K562 (cell line): ENCODE data around the gene FLII. TPM values are rescaled to one million over a fixed set of nuclear protein-coding genes. Genes with fewer than 3 reads are reported as not detected.

Experiments
- ATAC-seq: fragments of 200-7000 bp; cut with Tn5 transposase; 3 replicates; pipeline ENCODE4 v1.9.1; 2020; ENCODE audit warnings: moderate library complexity
- BruUV-seq: library from RNA; stranded (reverse); fragments of 400-500 nt; replicated peaks from 2 replicates; lab custom pipeline; 2021; lab: Mats Ljungman, UMichigan
- CTCF ChIA-PET: fragments of 300-600 bp; formaldehyde crosslinking; extraction: SDS; loops from one replicate; lab custom pipeline; 2021; ENCODE audit warnings: low intra/inter-chr PET ratio; lab: Yijun Ruan, JAX
- POLR2A ChIA-PET: fragments of 300-600, 350-650 bp; sonication (Branson Sonifier 250); formaldehyde crosslinking; extraction: SDS; loops from one replicate; lab custom pipeline; 2021; ENCODE audit warnings: antibody characterized with exemption, inconsistent platforms; lab: Yijun Ruan, JAX
- DNase-seq, 4 experiments: peaks; one replicate each; pipeline versions ENCODE4 v3.0.0 to v3.0.0-alpha.2; 2011 to 2018; ENCODE audit warnings: low spot score in 3 of 4, mixed read lengths in 3 of 4; ENCODE audit errors: extremely low read depth in 1 of 4
- FAIRE-seq: peaks from 2 replicates; lab custom pipeline; 2011; peaks lifted over from hg19 to GRCh38; lab: Jason Lieb, UNC
- H2AFZ ChIP-seq: 2 replicates; pipeline ENCODE4 v1.6.0; 2011; ENCODE audit warnings: low read depth, low read length, control low read depth, inconsistent platforms
- H3K27ac ChIP-seq: fragments of 200-600 bp; 3 replicates; pipeline ENCODE4 v1.8.0; 2011; ENCODE audit warnings: low read depth, mild to moderate bottlenecking, control low read depth, inconsistent platforms, low read length, moderate library complexity, mixed read lengths; ENCODE audit errors: extremely low read depth
- H3K27me3 ChIP-seq, 2 experiments: fragments of 300-600 bp in 1 of 2; 2 replicates in 1 of 2; 3 replicates in 1 of 2; pipeline versions ENCODE4 v1.6.0 to v1.8.0; 2011; ENCODE audit warnings: inconsistent platforms in 2 of 2, low read length in 2 of 2, mild to moderate bottlenecking in 1 of 2, mixed read lengths in 1 of 2, moderate library complexity in 1 of 2; ENCODE audit not compliant: control insufficient read depth in 2 of 2, insufficient read depth in 2 of 2
- H3K36me3 ChIP-seq: fragments of 300-600 bp; 3 replicates; pipeline ENCODE4 v1.8.0; 2011; ENCODE audit warnings: mild to moderate bottlenecking, low read length, inconsistent platforms; ENCODE audit not compliant: control insufficient read depth, insufficient read depth
- H3K4me1 ChIP-seq, 2 experiments: fragments of 200-600 bp in 1 of 2; replicated peaks in 1 of 2; 2 replicates in 1 of 2; 3 replicates in 1 of 2; pipeline versions ENCODE4 v1.5.1 to v1.8.0; 2011; ENCODE audit warnings: inconsistent platforms in 2 of 2, low read length in 2 of 2, mild to moderate bottlenecking in 1 of 2, mixed read lengths in 1 of 2, moderate library complexity in 1 of 2; ENCODE audit not compliant: control insufficient read depth in 2 of 2, insufficient read depth in 2 of 2
- H3K4me2 ChIP-seq: 2 replicates; pipeline ENCODE4 v1.6.1; 2011; ENCODE audit warnings: low read length, control low read depth, inconsistent platforms, mixed read lengths; ENCODE audit not compliant: insufficient read depth
- H3K4me3 ChIP-seq: fragments of 200-600 bp; sonication (generic), shearing (Covaris generic); 2 replicates; pipeline ENCODE4 v1.5.1; 2016; ENCODE audit warnings: control low read depth, inconsistent platforms
- H3K79me2 ChIP-seq: fragments of 200-600 bp; 3 replicates; pipeline ENCODE4 v1.8.0; 2011; ENCODE audit warnings: low read length, inconsistent platforms; ENCODE audit not compliant: control insufficient read depth, insufficient read depth
- H3K9ac ChIP-seq, 2 experiments: 2 replicates each; pipeline versions ENCODE4 v1.6.0 to v1.6.1; 2011; ENCODE audit warnings: low read depth in 2 of 2, low read length in 2 of 2, control low read depth in 1 of 2, inconsistent platforms in 1 of 2, mild to moderate bottlenecking in 1 of 2, mixed read lengths in 1 of 2; ENCODE audit not compliant: insufficient read depth in 1 of 2
- H3K9me1 ChIP-seq: one replicate; pipeline ENCODE4 v1.6.0; 2011; ENCODE audit warnings: inconsistent platforms, mild to moderate bottlenecking, low read length, moderate library complexity; ENCODE audit not compliant: control insufficient read depth, insufficient read depth
- H3K9me3 ChIP-seq: replicated peaks from 2 replicates; pipeline ENCODE4 v1.5.1; 2011; ENCODE audit warnings: low read depth, low read length, inconsistent platforms; ENCODE audit not compliant: control insufficient read depth, insufficient read depth
- H4K20me1 ChIP-seq: replicated peaks from 2 replicates; pipeline ENCODE4 v1.6.1; 2011; ENCODE audit warnings: low read length, inconsistent platforms, mixed read lengths; ENCODE audit not compliant: control insufficient read depth, insufficient read depth
- CREB5 ChIP-seq: fragments of 250-450 bp; sonication (Bioruptor Pico); IDR thresholded peaks from 2 replicates; pipeline ENCODE4 v1.5.0; 2020; ENCODE audit warnings: mild to moderate bottlenecking
- KLF16 ChIP-seq: IDR thresholded peaks from 2 replicates; pipeline ENCODE4 v1.6.1; 2016; ENCODE audit warnings: antibody characterized with exemption
- MAFK ChIP-seq: IDR thresholded peaks from 2 replicates; pipeline ENCODE4 v1.6.1; 2011; ENCODE audit warnings: low read length, improper control_type of control experiment
- NCOA4 ChIP-seq: fragments of 450-650 bp; IDR thresholded peaks from 2 replicates; pipeline ENCODE4 v1.6.1; 2018; ENCODE audit warnings: mild to moderate bottlenecking; ENCODE audit not compliant: partially characterized antibody
- SIN3B ChIP-seq: fragments of 450-650 bp; IDR thresholded peaks from 2 replicates; pipeline ENCODE4 v1.6.1; 2017; ENCODE audit warnings: low read depth, mild to moderate bottlenecking, moderate library complexity
- ZFX ChIP-seq: sonication (generic); formaldehyde crosslinking; IDR thresholded peaks from 2 replicates; pipeline ENCODE4 v1.8.0; 2022; ENCODE audit warnings: mild to moderate bottlenecking, missing genetic modification reagents, moderate library complexity
- ZNF609 ChIP-seq: sonication (generic); formaldehyde crosslinking; IDR thresholded peaks from 2 replicates; pipeline ENCODE4 v1.8.1; 2023; ENCODE audit warnings: missing genetic modification reagents, mild to moderate bottlenecking, borderline replicate concordance
- WGBS: fragments of 100-300 bp; shearing (Covaris generic); methylation state at CpG from one replicate; pipeline ENCODE4 v1.1.6; 2016; ENCODE audit warnings: low coverage, mixed read lengths; ENCODE audit not compliant: insufficient coverage; ENCODE audit errors: missing lambda C conversion rate; 5-methylcytosine and 5-hydroxymethylcytosine counted together
- in situ Hi-C: fragments of 300-500 bp; cut with MboI; formaldehyde crosslinking; loops from 4 replicates; pipeline ENCODE4 v1.15.0; 2018; ENCODE audit warnings: inconsistent platforms, mixed read lengths
- intact Hi-C: fragments of 100-400 bp; cut with micrococcal nuclease; formaldehyde crosslinking; loops from 2 replicates; pipeline ENCODE4 v1.14.2; 2022
- polyA plus RNA-seq, 8 experiments: library from polyadenylated mRNA; depleted of rRNA in 4 of 8; stranded (reverse) in 5 of 8; unstranded in 3 of 8; fragments of >200 nt; fragmentation: Nextera tagmentation in 2 of 8; fragmentation: Illumina TruSeq in 1 of 8; extraction: Ambion mirVana in 2 of 8; extraction: Trizol in 1 of 8; gene quantifications; 2 replicates each; pipeline versions ENCODE4 v1.2.1 to v1.2.3, GENCODE V29; 2011 to 2014; ENCODE audit warnings: inconsistent platforms in 1 of 8, missing spikeins in 1 of 8
- total RNA-seq, 7 experiments: library from RNA; depleted of rRNA in 6 of 7; stranded (reverse); fragments of >200 nt in 6 of 7; fragmentation: Illumina TruSeq in 2 of 7; extraction: Trizol in 2 of 7; gene quantifications; 2 replicates each; pipeline versions ENCODE4 v1.2.1 to v1.2.3, GENCODE V29; 2011 to 2021; ENCODE audit warnings: low replicate concordance in 1 of 7

Gene FLII
- total and polyA plus RNA-seq, 9 of the 15 experiments (the other 6 are each of a cell fraction or from before 2014, with no cell fraction given) = 11.7 to 126 (median 82.5) TPM

GRCh38 chr17:18250259-18250658, 8.3 kb downstream of the FLII start (continued):
- TF ChIP-seq ZFX = no peak
- TF ChIP-seq KLF16 = no peak
- no peak for TF ChIP-seq ZNF609 (CRISPR knock-in tag)

- intact Hi-C loops = loop anchor here (5.0 kb wide), 1 partner anchor 68 kb away; the partner anchor contains the start of gene SMCR8
- Histone ChIP-seq H3K27ac (no peak overlapping the region), H3K4me2 (no peak overlapping the region), H3K9me3 (no peaks in the 10 kb centered on the region), H3K4me3 (no peak overlapping the region), H2AFZ (no peak overlapping the region), H3K36me3 (peaks cover 69% of the 10 kb centered on the region; the same call in 2 of the 3 replicates), H3K27me3 (no peaks in the 10 kb centered on the region), H3K4me1 (peaks cover 3 to 28% of the 10 kb centered on the region in 2 experiments; a peak in 4 of 5 replicates), H3K9me1 (peaks cover 2% of the 10 kb centered on the region), H4K20me1 (peaks cover 3% of the 10 kb centered on the region; the same call in 1 of the 2 replicates), H3K79me2 (no peaks in the 10 kb centered on the region), H3K9ac (no peak overlapping the region)
- BruUV-seq = no TSS peak
- FAIRE-seq = no peak
- ATAC-seq = no peak
- in situ Hi-C loops = no loop called here
- DNase-seq = no peak
- POLR2A ChIA-PET = interaction anchor here (0.6 kb wide), 1 partner anchor 21 kb away, joined by 3 read pairs; no protein-coding TSS in a partner anchor
- TF ChIP-seq NCOA4 = no peak
- no peak for TF ChIP-seq SIN3B
- TF ChIP-seq MAFK = no peak
- no peak for TF ChIP-seq CREB5
- 100% methylated on average over 3 of the region's 7 CpGs for WGBS
- CTCF ChIA-PET = no interaction called here
Observed at GRCh38 chr17:18248811-18249210, 9.7 kb downstream of the FLII start.
